ENCODE results near the gene CFAP299.

DNA sequence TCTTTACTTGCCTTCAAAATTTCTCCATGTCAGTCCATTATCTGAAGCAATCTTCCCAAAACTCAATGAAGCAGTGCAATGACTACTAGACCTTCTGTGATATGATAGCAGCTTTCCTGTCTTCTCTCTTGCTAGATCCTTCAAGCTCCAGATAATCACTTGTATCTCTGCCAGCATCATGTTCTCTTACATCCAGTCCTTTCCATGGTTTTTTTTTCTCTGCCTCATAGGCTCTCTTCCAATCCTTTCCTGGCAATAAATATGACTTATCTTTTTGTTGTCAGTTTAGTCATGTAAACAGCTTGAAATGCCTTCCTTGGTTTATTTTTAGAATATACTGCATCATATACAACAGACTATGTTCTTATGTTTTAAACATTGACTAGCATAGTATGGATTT lies 193.5 kb downstream of the CFAP299 start:
- TF ChIP-seq SALL2 (CRISPR knock-in tag; IDR thresholded peaks at IDR 0.05) (no peak), TAF15 (IDR thresholded peaks at IDR 0.05; ENCODE audit: low read depth, low read length, poor library complexity, severe bottlenecking) (no peak)
- TF ChIP-seq, protein P1, sequence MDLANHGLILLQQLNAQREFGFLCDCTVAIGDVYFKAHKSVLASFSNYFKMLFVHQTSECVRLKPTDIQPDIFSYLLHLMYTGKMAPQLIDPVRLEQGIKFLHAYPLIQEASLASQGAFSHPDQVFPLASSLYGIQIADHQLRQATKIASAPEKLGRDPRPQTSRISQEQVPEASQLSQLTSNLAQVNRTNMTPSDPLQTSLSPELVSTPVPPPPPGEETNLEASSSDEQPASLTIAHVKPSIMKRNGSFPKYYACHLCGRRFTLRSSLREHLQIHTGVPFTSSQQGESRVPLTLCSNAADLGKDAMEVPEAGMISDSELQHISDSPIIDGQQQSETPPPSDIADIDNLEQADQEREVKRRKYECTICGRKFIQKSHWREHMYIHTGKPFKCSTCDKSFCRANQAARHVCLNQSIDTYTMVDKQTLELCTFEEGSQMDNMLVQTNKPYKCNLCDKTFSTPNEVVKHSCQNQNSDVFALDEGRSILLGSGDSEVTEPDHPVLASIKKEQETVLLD (CRISPR knock-in tag; IDR thresholded peaks at IDR 0.05; ENCODE audit: low read depth): no peak

Measured in HepG2 (cell line).